H1 (cell line): ENCODE results near the gene MMP24. TPM values are rescaled to one million over a fixed set of nuclear protein-coding genes. Genes with fewer than 3 reads are reported as not detected.
A peak's percentile ranks its signal among the peaks of the same experiment; 100 is the strongest.

ENCODE experiments used
- CTCF ChIA-PET: fragments of 300-600 bp; sonication (Branson Sonifier 250); formaldehyde crosslinking; loops from one replicate; lab custom pipeline; 2021; ENCODE audit not compliant: partially characterized antibody; lab: Charles Lee
- POLR2A ChIA-PET: fragments of 300-600 bp; sonication (Branson Sonifier 250); formaldehyde crosslinking; loops from one replicate; lab custom pipeline; 2021; ENCODE audit warnings: inconsistent platforms; ENCODE audit not compliant: partially characterized antibody; lab: Charles Lee
- DNase-seq, 2 experiments: peaks; one replicate each; pipeline versions ENCODE4 v3.0.0 to v3.0.0-alpha.2; 2010 to 2022; ENCODE audit warnings: low spot score in 2 of 2, low read depth in 1 of 2, mixed read lengths in 1 of 2
- FAIRE-seq: peaks from 2 replicates; lab custom pipeline; 2011; peaks lifted over from hg19 to GRCh38; lab: Jason Lieb, UNC
- H2AFZ ChIP-seq: 2 replicates; pipeline ENCODE4 v1.8.1; 2012; ENCODE audit warnings: low read length, inconsistent platforms
- H2AK5ac ChIP-seq: 2 replicates; pipeline ENCODE4 v1.6.1; 2013; ENCODE audit warnings: low read depth, low read length
- H2BK120ac ChIP-seq: replicated peaks from 2 replicates; pipeline ENCODE3; 2013; ENCODE audit warnings: low read depth, low read length, inconsistent platforms
- H2BK12ac ChIP-seq: 2 replicates; pipeline ENCODE4 v1.6.1; 2013; ENCODE audit warnings: low read depth, low read length
- H2BK15ac ChIP-seq: 2 replicates; pipeline ENCODE4 v1.6.1; 2013; ENCODE audit warnings: low read length
- H2BK20ac ChIP-seq: 2 replicates; pipeline ENCODE4 v1.6.1; 2013; ENCODE audit warnings: low read length
- H2BK5ac ChIP-seq: 2 replicates; pipeline ENCODE4 v1.6.1; 2013; ENCODE audit warnings: low read depth, low read length
- H3K14ac ChIP-seq: 2 replicates; pipeline ENCODE4 v1.6.1; 2013; ENCODE audit warnings: inconsistent platforms; ENCODE audit not compliant: insufficient read length
- H3K18ac ChIP-seq: 2 replicates; pipeline ENCODE4 v1.6.1; 2013; ENCODE audit warnings: low read length; ENCODE audit errors: extremely low read depth
- H3K23ac ChIP-seq: 2 replicates; pipeline ENCODE4 v1.6.1; 2013; ENCODE audit warnings: inconsistent platforms; ENCODE audit not compliant: insufficient read length
- H3K23me2 ChIP-seq: 2 replicates; pipeline ENCODE4 v1.6.1; 2013; ENCODE audit warnings: low read depth, low read length
- H3K27ac ChIP-seq: 2 replicates; pipeline ENCODE4 v1.6.1; 2011; ENCODE audit warnings: low read depth, low read length, inconsistent platforms
- H3K27me3 ChIP-seq, 4 experiments: replicated peaks in 1 of 4; 1 replicate in 1 of 4; 2 replicates in 3 of 4; pipeline versions ENCODE4 v1.6.1 to v1.8.1; 2011 to 2013; ENCODE audit warnings: low read length in 3 of 4, mild to moderate bottlenecking in 3 of 4, inconsistent platforms in 2 of 4, mixed read lengths in 2 of 4, moderate library complexity in 1 of 4; ENCODE audit not compliant: control insufficient read depth in 3 of 4, insufficient read depth in 3 of 4; ENCODE audit errors: extremely low read depth in 1 of 4
- H3K36me3 ChIP-seq, 4 experiments: 2 replicates each; pipeline versions ENCODE4 v1.6.1 to v1.8.1; 2011 to 2013; ENCODE audit warnings: mild to moderate bottlenecking in 4 of 4, low read length in 3 of 4, moderate library complexity in 2 of 4, control low read depth in 1 of 4, inconsistent platforms in 1 of 4; ENCODE audit not compliant: insufficient read depth in 4 of 4, control insufficient read depth in 2 of 4
- H3K4ac ChIP-seq: replicated peaks from 2 replicates; pipeline ENCODE3; 2013; ENCODE audit warnings: low read length, low read depth, mixed read lengths, inconsistent platforms; ENCODE audit not compliant: insufficient read length
- H3K4me1 ChIP-seq, 4 experiments: replicated peaks in 1 of 4; 1 replicate in 1 of 4; 2 replicates in 3 of 4; pipeline versions ENCODE4 v1.6.1 to v1.8.1; 2011 to 2013; ENCODE audit warnings: low read length in 3 of 4, inconsistent platforms in 2 of 4, mixed read lengths in 1 of 4; ENCODE audit not compliant: insufficient read depth in 4 of 4, control insufficient read depth in 3 of 4
- H3K4me2 ChIP-seq, 2 experiments: 2 replicates each; pipeline versions ENCODE4 v1.6.1 to v1.8.1; 2011 to 2013; ENCODE audit warnings: low read depth in 2 of 2, low read length in 2 of 2, control low read depth in 1 of 2, inconsistent platforms in 1 of 2, mild to moderate bottlenecking in 1 of 2; ENCODE audit not compliant: insufficient read depth in 1 of 2
- H3K4me3 ChIP-seq, 4 experiments: fragments of 200-600, 300-600 bp in 1 of 4; sonication (generic), shearing (Covaris generic), sonication (Bioruptor Twin) in 1 of 4; 2 replicates each; pipeline versions ENCODE4 v1.5.1 to v1.8.1; 2011 to 2016; ENCODE audit warnings: low read length in 4 of 4, low read depth in 3 of 4, control low read depth in 2 of 4, inconsistent platforms in 2 of 4, mild to moderate bottlenecking in 2 of 4, mixed read lengths in 1 of 4, moderate library complexity in 1 of 4; ENCODE audit not compliant: insufficient read depth in 2 of 4; ENCODE audit errors: extremely low read depth in 1 of 4
- H3K56ac ChIP-seq: replicated peaks from 2 replicates; pipeline ENCODE3; 2013; ENCODE audit warnings: low read depth, mild to moderate bottlenecking, mixed read lengths, low read length, inconsistent platforms; ENCODE audit not compliant: insufficient read length
- H3K79me1 ChIP-seq: 2 replicates; pipeline ENCODE4 v1.6.1; 2013; ENCODE audit warnings: low read depth, low read length, control low read depth
- H3K79me2 ChIP-seq, 2 experiments: 2 replicates each; pipeline versions ENCODE4 v1.6.1 to v1.8.1; 2012 to 2013; ENCODE audit warnings: low read length in 2 of 2, mild to moderate bottlenecking in 2 of 2, inconsistent platforms in 1 of 2; ENCODE audit not compliant: insufficient read depth in 2 of 2, control insufficient read depth in 1 of 2
- H3K9ac ChIP-seq, 4 experiments: replicated peaks in 1 of 4; 1 replicate in 1 of 4; 2 replicates in 3 of 4; pipeline versions ENCODE4 v1.6.1 to v1.8.1; 2011 to 2013; ENCODE audit warnings: low read depth in 3 of 4, low read length in 3 of 4, control low read depth in 2 of 4, mild to moderate bottlenecking in 2 of 4, moderate library complexity in 2 of 4, inconsistent platforms in 1 of 4; ENCODE audit errors: extremely low read depth in 1 of 4
- H3K9me3 ChIP-seq, 2 experiments: 2 replicates each; pipeline versions ENCODE4 v1.6.1 to v1.8.1; 2012 to 2013; ENCODE audit warnings: mild to moderate bottlenecking in 2 of 2, moderate library complexity in 2 of 2, control low read depth in 1 of 2, inconsistent platforms in 1 of 2, low read depth in 1 of 2, low read length in 1 of 2, mixed read lengths in 1 of 2; ENCODE audit not compliant: insufficient read depth in 2 of 2
- H4K20me1 ChIP-seq, 2 experiments: replicated peaks in 1 of 2; 2 replicates each; pipeline versions ENCODE3 to v1.8.1; 2011 to 2013; ENCODE audit warnings: inconsistent platforms in 2 of 2, low read length in 2 of 2, mild to moderate bottlenecking in 1 of 2; ENCODE audit not compliant: insufficient read depth in 2 of 2, control insufficient read depth in 1 of 2
- H4K5ac ChIP-seq: 2 replicates; pipeline ENCODE4 v1.6.1; 2013; ENCODE audit warnings: low read length, low read depth, mixed read lengths, inconsistent platforms; ENCODE audit not compliant: insufficient read length
- H4K8ac ChIP-seq: 2 replicates; pipeline ENCODE4 v1.8.0; 2013; ENCODE audit warnings: mild to moderate bottlenecking, moderate library complexity, low read length, inconsistent platforms; ENCODE audit not compliant: insufficient read depth; ENCODE audit errors: extremely low read depth
- H4K91ac ChIP-seq: replicated peaks from 2 replicates; pipeline ENCODE3; 2013; ENCODE audit warnings: low read length, mixed read lengths, inconsistent platforms; ENCODE audit not compliant: insufficient read length
- CTCF ChIP-seq, 3 experiments: IDR thresholded peaks; 1 replicate in 2 of 3; 2 replicates in 1 of 3; pipeline versions ENCODE4 v1.5.1 to v1.6.1; 2011; ENCODE audit warnings: low read length in 3 of 3, mild to moderate bottlenecking in 3 of 3, inconsistent platforms in 2 of 3, low read depth in 1 of 3, moderate library complexity in 1 of 3; ENCODE audit not compliant: insufficient read depth in 1 of 3; ENCODE audit errors: control extremely low read depth in 1 of 3
- RAD21 ChIP-seq, 2 experiments: IDR thresholded peaks in 1 of 2; conservative IDR thresholded peaks in 1 of 2; 2 replicates each; pipeline ENCODE4 v1.6.1; 2011; ENCODE audit warnings: low read depth in 2 of 2, low read length in 2 of 2, improper control_type of control experiment in 1 of 2, inconsistent platforms in 1 of 2, mild to moderate bottlenecking in 1 of 2, moderate library complexity in 1 of 2
- USF2 ChIP-seq: IDR thresholded peaks from 2 replicates; pipeline ENCODE4 v1.6.1; 2011; ENCODE audit warnings: low read length, improper control_type of control experiment
- WGBS, 2 experiments: shearing (Covaris generic) in 1 of 2; methylation state at CpG; one replicate each; pipeline versions ENCODE4 v1.1.6 to v1.1.7; 2013 to 2015; ENCODE audit warnings: low lambda C conversion rate in 2 of 2, mixed read lengths in 2 of 2, inconsistent platforms in 1 of 2, low coverage in 1 of 2, missing lambda C conversion rate in 1 of 2; ENCODE audit not compliant: insufficient replicate concordance in 2 of 2, insufficient coverage in 1 of 2, insufficient read length in 1 of 2; ENCODE audit errors: extremely low coverage in 1 of 2, missing lambda C conversion rate in 1 of 2; 5-methylcytosine and 5-hydroxymethylcytosine counted together
- polyA plus RNA-seq, 7 experiments: library from polyadenylated mRNA; depleted of rRNA in 3 of 7; stranded (reverse) in 5 of 7; unstranded in 2 of 7; fragments of >200 nt in 5 of 7; fragments of 200-250 nt in 2 of 7; gene quantifications; 1 replicate in 5 of 7; 2 replicates in 1 of 7; 4 replicates in 1 of 7; pipeline versions ENCODE4 v1.2.1 to v1.2.3, GENCODE V29; 2011 to 2013; ENCODE audit warnings: missing spikeins in 2 of 7, mixed read lengths in 2 of 7
- total RNA-seq: library from RNA; stranded (reverse); fragmentation: NEBNext Ultra II Directional; extraction: Animal tissue kit (Norgen Biotek cat#: 25700); gene quantifications from 2 replicates; pipeline ENCODE4 v1.2.1, GENCODE V29; 2021

MMP24 gene
- total and polyA plus RNA-seq, 2 of the 8 experiments (the other 6 are each of a cell fraction or from before 2014, with no cell fraction given): 18.8 to 21.4 TPM

GRCh38 chr20:35264755-35265154 lies 38.3 kb downstream of the MMP24 start:
- TF ChIP-seq USF2 (no peak), RAD21 (IDR thresholded peaks at IDR 0.05 in 1 of 2, conservative IDR thresholded peaks at IDR 0.05 in 1 of 2; ENCODE audit: low read depth in 2 of 2, low read length in 2 of 2) (peak; percentile 56 to 75), CTCF (IDR thresholded peaks at IDR 0.05; ENCODE audit: control extremely low read depth in 1 of 3, insufficient read depth in 1 of 3, low read depth in 1 of 3, low read length in 3 of 3) (peak; percentile 36 to 54 (median 47); a peak in 3 of 4 replicates)
- TF ChIP-seq, all 59 proteins: peak for 2
- Histone ChIP-seq H2AFZ (no peak overlapping the region), H4K91ac (peak overlapping the region; percentile 63), H3K79me2 (no peaks in the 10 kb centered on the region), H3K23me2 (no peaks in the 10 kb centered on the region; the same call in 1 of the 2 replicates), H3K23ac (no peak overlapping the region), H3K14ac (no peak overlapping the region), H3K4me1 (peaks cover 10 to 38% (median 24%) of the 10 kb centered on the region in 4 experiments), H3K18ac (peak overlapping the region; percentile 9; the same call in 1 of the 2 replicates), H3K4me3 (no peak overlapping the region), H2AK5ac (no peak overlapping the region), H3K27me3 (no peaks in the 10 kb centered on the region), H3K4me2 (no peak overlapping the region), H2BK5ac (peak overlapping the region; percentile 53; the same call in 1 of the 2 replicates), H3K36me3 (peaks cover 0 to 1% (median 0%) of the 10 kb centered on the region in 4 experiments; a peak in 1 of 8 replicates), H4K20me1 (no peaks in the 10 kb centered on the region), H3K4ac (no peak overlapping the region), H2BK12ac (peak overlapping the region; percentile 86; the same call in 1 of the 2 replicates), H4K5ac (peak overlapping the region; percentile 37), H2BK15ac (0 out of 2 replicates have a peak overlapping the region, but pooled peaks have one; percentile 10), H4K8ac (no peak overlapping the region), H3K79me1 (no peaks in the 10 kb centered on the region), H3K9ac (no peak overlapping the region), H3K56ac (no peak overlapping the region), H3K9me3 (no peaks in the 10 kb centered on the region), H3K27ac (no peak overlapping the region; the same call in 1 of the 2 replicates), H2BK120ac (no peak overlapping the region), H2BK20ac (peak overlapping the region; percentile 7; the same call in 1 of the 2 replicates)
- ChIA-PET POLR2A (interaction anchor here (0.5 to 7.2 kb wide), 11 partner anchors 10 to 195 kb away, joined by 3 to 98 read pairs (median 4); partner anchors contain the start of genes EDEM2, EIF6, MMP24 and MMP24OS), CTCF (interaction anchor here (0.7 to 11.5 kb wide), 18 partner anchors 11 to 286 kb away, joined by 3 to 135 read pairs (median 4); partner anchors contain the start of genes EDEM2 and MMP24)
- 71% methylated on average over 1 of the region's 1 CpG; no CpG with 5 or more reads in 1 of the 2 experiments for WGBS, 2 experiments
- DNase-seq: no peak
- FAIRE-seq: no peak
